HS-27A (cell line): Measurements from ENCODE around the gene CEP170.
"Not testable (repeated sequence)": the region's sequence is repeated elsewhere in the genome, so short reads cannot be mapped to it uniquely, and the experiment has no call there.

Experiments used
- DNase-seq: peaks from one replicate; pipeline ENCODE4 v3.0.0-alpha.2; 2012; ENCODE audit warnings: low read depth, missing footprints

Gene CEP170

GRCh38 chr1:243173758-243174369 is 81.2 kb downstream of the CEP170 start:
- DNase-seq, result not testable (repeated sequence)

GRCh38 chr1:243164911-243165310 is 90.2 kb downstream of the CEP170 start:
- DNase-seq, result not testable (repeated sequence)

GRCh38 chr1:243150906-243151305 is 104.2 kb downstream of the CEP170 start:
- DNase-seq, result not testable (repeated sequence)

DNA sequence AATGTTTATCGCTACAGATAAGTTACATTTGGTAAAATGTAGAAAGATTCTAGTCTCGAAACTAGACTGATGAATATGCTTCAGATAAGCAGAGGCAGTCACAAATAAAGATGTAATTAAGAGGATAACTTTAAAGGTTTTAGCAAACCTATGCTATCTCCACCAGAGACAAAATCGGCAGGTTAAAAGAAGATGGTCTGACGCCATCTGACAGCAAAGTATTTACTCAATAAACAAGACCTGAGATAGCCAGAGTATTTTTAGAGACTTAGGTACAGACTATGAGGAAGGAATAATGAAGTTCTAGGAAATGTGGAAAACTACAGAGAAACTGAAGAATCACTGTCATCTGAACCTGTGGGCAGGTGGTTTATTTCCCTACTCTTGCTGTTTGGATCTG is 106.0 kb downstream of the CEP170 start:
- DNase-seq, result not testable (repeated sequence)

GRCh38 chr1:243147351-243147750 is 107.7 kb downstream of the CEP170 start:
- DNase-seq, result not testable (repeated sequence)

DNA sequence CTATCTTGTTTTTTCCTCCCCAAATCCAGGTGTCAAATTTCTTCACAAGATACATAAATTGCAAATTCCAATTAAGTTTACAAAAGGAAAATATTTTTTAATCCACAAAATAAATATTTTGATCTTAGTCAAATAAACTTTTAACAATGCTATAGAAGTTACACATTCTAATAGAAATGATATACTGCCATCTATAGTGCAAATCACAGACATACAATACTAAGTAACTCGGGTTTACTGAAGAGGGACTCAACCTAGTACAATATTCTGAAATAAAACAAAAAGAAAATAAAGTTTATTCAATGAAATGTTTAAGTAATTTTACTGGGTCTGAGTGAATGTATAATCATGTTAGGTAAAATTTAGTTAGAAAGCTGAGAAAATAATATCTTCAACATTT is 114.6 kb downstream of the CEP170 start:
- DNase-seq, result not testable (repeated sequence)

DNA sequence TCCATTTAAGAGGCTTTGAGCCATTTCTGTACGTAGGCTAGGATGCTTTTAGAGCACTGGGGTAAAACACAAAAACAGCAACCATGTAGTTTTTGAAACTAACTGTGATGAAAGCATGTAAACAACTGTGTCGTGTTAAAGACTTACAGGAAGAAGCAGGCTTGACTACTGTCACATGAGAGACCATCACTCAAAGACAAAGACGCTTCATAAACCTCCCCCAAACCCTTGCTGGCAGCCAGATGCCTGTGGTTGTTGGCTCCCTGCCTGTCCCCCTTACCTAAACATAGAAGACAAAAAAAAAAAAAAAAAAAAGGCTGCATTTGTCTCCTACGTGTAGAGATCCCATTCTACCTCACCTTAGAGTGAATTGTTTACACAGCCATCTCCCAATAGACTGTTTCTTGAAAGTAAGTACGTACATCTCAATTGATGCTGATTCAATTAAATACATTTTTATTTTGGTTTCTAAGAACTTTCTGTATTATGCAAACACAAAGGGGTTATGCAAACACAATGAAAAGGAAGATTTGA is 132.1 kb downstream of the CEP170 start:
- DNase-seq, result not testable (repeated sequence)

DNA sequence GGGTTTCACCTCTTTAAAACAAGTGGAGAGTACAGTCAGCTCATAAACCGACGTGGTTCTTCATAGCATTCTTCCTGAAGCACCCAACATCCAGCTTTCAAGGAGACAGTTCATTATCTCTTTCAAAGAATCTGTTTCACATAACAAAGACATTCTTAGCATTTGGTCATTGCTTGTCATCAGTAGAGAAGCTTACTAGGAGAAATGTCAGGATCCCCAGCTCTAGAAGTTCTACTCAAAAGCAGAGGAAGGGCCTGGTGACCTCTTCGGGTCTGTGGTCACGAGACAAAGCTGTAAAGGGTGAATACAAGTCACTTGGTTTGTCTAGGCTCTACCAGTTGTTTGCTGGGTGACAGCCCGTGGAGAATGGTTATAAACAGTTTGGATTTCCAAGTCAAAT is 133.1 kb downstream of the CEP170 start:
- DNase-seq, result not testable (repeated sequence)

- not testable (repeated sequence) for DNase-seq
Observed at GRCh38 chr1:243118601-243119322, 136.3 kb downstream of the CEP170 start.

DNA sequence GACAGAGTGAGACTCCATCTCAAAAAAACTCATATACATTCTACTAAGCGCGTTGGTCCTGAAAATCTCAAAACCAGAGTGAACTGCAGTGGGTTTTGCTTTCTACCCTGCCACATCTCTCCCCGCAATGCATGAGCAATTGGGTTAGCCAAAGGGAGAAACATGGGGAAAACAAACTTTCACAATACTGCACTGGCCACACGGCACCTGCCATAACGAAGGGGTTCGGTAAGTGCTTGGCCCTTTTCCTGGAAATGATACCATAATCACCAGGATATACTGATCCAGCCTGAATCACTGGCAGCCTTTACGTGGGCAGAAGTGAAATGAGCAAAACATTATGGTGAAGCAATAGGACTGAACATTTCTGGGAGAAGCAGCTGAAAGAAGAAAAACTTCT is 138.9 kb downstream of the CEP170 start:
- not testable (repeated sequence) for DNase-seq

DNA sequence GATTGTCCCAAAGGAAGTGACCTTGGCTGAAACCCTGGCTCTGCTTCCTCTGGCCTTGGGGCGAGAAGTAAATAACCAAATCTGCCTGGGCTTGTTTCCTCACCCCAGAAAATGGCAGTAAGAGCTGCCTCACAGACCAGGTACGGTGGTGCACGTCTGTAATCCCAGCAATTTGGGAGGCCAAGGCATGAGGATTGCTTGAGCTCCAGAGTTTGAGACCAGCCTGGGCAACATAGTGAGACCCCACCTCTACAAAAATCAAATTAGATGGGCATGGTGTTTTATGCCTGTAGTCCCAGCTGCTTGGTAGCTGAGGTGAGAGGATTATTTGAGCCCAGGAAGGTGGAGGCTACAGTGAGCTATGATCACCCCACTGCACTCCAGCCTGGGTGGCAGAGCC is 140.3 kb downstream of the CEP170 start:
- DNase-seq, result not testable (repeated sequence)

GRCh38 chr1:243114059-243114713 is 140.9 kb downstream of the CEP170 start:
- DNase-seq, result not testable (repeated sequence)

- DNase-seq, result not testable (repeated sequence)
Observed at GRCh38 chr1:243107171-243107570, 147.9 kb downstream of the CEP170 start.

GRCh38 chr1:243105652-243106332 is 149.3 kb downstream of the CEP170 start:
- not testable (repeated sequence) for DNase-seq

DNA sequence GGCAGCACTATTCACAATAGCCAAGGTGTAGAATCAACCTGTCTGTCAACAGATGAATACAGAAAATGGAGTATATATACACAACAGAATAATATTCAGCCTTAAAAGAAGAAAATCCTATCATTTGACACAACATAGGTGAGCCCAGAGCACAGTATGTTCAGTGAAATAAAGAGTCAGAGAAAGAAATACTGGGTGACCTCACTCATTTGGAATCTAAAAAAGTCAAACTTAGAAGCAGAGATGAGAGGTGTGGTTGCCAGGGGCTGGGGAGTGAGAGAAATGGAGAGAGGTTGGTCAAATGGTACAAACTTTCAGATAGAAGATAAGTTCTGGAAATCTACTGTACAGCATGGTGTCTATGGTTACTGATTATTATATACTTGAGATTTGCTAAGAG is 150.0 kb downstream of the CEP170 start:
- DNase-seq, result not testable (repeated sequence)

DNA sequence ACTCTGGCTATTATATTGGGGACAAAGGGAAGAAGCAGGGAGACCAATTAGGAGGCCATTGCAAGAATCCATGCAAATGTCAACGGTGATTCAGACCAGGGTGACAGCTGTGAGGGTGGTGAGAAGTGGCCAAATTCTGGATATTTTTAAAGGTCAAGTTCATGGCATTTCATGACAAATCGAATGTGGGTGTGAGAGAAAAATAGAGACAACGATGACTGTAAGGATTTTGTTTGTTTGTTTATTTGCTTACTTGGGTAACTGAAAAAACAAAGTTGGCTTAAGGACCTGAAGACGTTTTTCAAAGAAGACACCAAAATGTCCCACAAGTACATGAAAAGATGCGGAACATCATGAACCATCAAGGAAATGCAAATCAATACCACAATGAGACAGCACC is 150.6 kb downstream of the CEP170 start:
- not testable (repeated sequence) for DNase-seq

DNA sequence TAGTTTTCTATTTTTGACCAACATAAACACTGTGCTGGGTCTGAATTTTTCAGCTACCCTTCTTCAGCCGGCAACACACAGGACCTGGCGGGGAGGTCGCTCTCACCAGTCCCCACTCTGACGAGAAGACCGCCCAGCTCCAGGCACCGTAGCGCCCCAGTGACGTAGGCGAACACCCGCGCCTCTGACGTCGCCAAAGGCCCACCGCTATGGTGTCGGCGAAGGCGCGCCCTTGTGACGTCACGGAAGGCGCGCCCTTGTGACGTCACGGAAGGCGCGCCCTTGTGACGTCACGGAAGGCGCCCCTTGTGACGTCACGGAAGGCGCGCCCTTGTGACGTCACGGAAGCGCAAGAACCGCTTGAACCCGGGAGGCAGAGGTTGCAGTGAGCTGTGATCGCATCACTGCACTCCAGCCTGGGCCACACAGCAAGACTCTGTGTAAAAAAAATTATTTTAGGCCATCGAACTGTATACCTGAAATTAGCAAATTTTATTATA is 153.5 kb downstream of the CEP170 start:
- not testable (repeated sequence) for DNase-seq

DNA sequence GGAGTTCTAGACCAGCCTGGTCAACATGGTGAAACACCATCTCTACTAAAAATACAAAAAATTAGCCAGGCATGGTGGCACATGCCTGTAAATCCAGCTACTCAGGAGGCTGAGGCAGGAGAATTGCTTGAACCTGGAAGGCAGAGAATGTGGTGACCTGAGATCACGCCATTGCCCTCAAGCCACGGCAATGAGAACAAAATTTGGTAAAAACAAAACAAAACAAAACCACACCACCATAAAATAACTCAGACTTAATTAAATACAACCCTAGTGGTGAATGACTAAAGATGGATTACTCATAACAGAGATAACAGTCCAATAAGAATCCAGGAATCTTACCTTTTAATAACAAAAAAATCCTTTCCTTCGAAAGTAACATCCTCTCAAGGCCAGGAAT is 167.7 kb downstream of the CEP170 start:
- not testable (repeated sequence) for DNase-seq
